Panc1 (cell line): ENCODE data around the gene IYD. TPM values are rescaled to one million over a fixed set of nuclear protein-coding genes. Genes with fewer than 3 reads are reported as not detected.

Source experiments
- ATAC-seq: fragments of 200-7000 bp; cut with Tn5 transposase; 2 replicates; pipeline ENCODE4 v1.9.1; 2020; ENCODE audit warnings: mild to moderate bottlenecking, moderate library complexity
- BruUV-seq: library from RNA; stranded (reverse); fragments of 400-500 nt; replicated peaks from 2 replicates; lab custom pipeline; 2021; lab: Mats Ljungman, UMichigan
- CTCF ChIA-PET: fragments of 300-600 bp; sonication (Branson Sonifier 250); formaldehyde crosslinking; loops from one replicate; lab custom pipeline; 2022; ENCODE audit warnings: antibody characterized with exemption; lab: Charles Lee
- POLR2A ChIA-PET: fragments of 300-600 bp; sonication (Branson Sonifier 250); formaldehyde crosslinking; loops from one replicate; lab custom pipeline; 2022; ENCODE audit warnings: antibody characterized with exemption; lab: Charles Lee
- DNase-seq: peaks from one replicate; pipeline ENCODE4 v3.0.0-alpha.2; 2010; ENCODE audit warnings: low read depth, low spot score
- H3K27ac ChIP-seq: 2 replicates; pipeline ENCODE4 v1.5.1; 2011; ENCODE audit warnings: mild to moderate bottlenecking, low read length, inconsistent platforms
- H3K27me3 ChIP-seq: fragments of 200-500 bp; sonication (Bioruptor generic); 2 replicates; pipeline ENCODE4 v1.6.0; 2014; ENCODE audit warnings: low read length, inconsistent platforms; ENCODE audit not compliant: control insufficient read depth, insufficient read depth
- H3K36me3 ChIP-seq: fragments of 200-500 bp; sonication (Bioruptor generic); 2 replicates; pipeline ENCODE4 v1.5.1; 2014; ENCODE audit warnings: inconsistent platforms, mild to moderate bottlenecking, low read length, moderate library complexity; ENCODE audit not compliant: control insufficient read depth, insufficient read depth
- H3K4me1 ChIP-seq: 2 replicates; pipeline ENCODE4 v1.5.1; 2011; ENCODE audit warnings: inconsistent platforms, mild to moderate bottlenecking, low read length, moderate library complexity; ENCODE audit not compliant: control insufficient read depth, insufficient read depth
- H3K4me3 ChIP-seq, 2 experiments: 2 replicates each; pipeline ENCODE4 v1.5.1; 2011 to 2012; ENCODE audit warnings: low read depth in 2 of 2, low read length in 2 of 2, mild to moderate bottlenecking in 2 of 2, inconsistent platforms in 1 of 2, moderate library complexity in 1 of 2
- H3K9me3 ChIP-seq: fragments of 200-500 bp; sonication (Bioruptor generic); 2 replicates; pipeline ENCODE4 v1.5.1; 2014; ENCODE audit warnings: low read depth, mild to moderate bottlenecking, inconsistent platforms, low read length, moderate library complexity; ENCODE audit not compliant: control insufficient read depth, insufficient read depth
- POLR2AphosphoS5 ChIP-seq: IDR thresholded peaks from 2 replicates; pipeline ENCODE4 v1.6.1; 2012; ENCODE audit warnings: mild to moderate bottlenecking, low read depth, low read length, moderate library complexity
- REST ChIP-seq, 2 experiments: IDR thresholded peaks; 2 replicates each; pipeline ENCODE4 v1.6.1; 2011 to 2012; ENCODE audit warnings: low read depth in 2 of 2, control low read depth in 1 of 2, low read length in 1 of 2, mild to moderate bottlenecking in 1 of 2, moderate library complexity in 1 of 2; ENCODE audit not compliant: insufficient read depth in 1 of 2
- SIN3A ChIP-seq: IDR thresholded peaks from 2 replicates; pipeline ENCODE4 v1.6.1; 2012; ENCODE audit warnings: low read depth, mild to moderate bottlenecking, low read length, moderate library complexity, borderline replicate concordance; ENCODE audit not compliant: insufficient read depth
- TCF7L2 ChIP-seq: IDR thresholded peaks from 2 replicates; pipeline ENCODE4 v1.6.1; 2011; ENCODE audit warnings: mild to moderate bottlenecking, low read depth, low read length, inconsistent platforms
- in situ Hi-C: cut with HindIII; loops from 2 replicates; pipeline ENCODE4 v1.10.0; 2016; ENCODE audit warnings: low sequenced_read_pairs, low pct_unique_long_range_greater_than_20kb
- intact Hi-C: fragments of 100-400 bp; cut with micrococcal nuclease; formaldehyde crosslinking; loops from one replicate; pipeline ENCODE4 v1.10.0; 2022; ENCODE audit not compliant: unreplicated experiment
- total RNA-seq: library from RNA; stranded (reverse); gene quantifications from one replicate; pipeline ENCODE4 v1.2.1, GENCODE V29; 2021; ENCODE audit not compliant: unreplicated experiment
- TF ChIP-seq, protein P1 (sequence below): fragments of 450-650 bp; IDR thresholded peaks from 2 replicates; pipeline ENCODE4 v1.5.1; 2017; ENCODE audit warnings: mild to moderate bottlenecking

IYD gene
- total RNA-seq, 1 experiment from 2014 or later = 0.03 TPM

- Histone ChIP-seq H3K9me3 (no peaks in the 10 kb centered on the region), H3K27me3 (0 out of 2 replicates have a peak, but pooled peaks cover 3% of the 10 kb centered on the region), H3K4me1 (no peaks in the 10 kb centered on the region), H3K36me3 (no peaks in the 10 kb centered on the region), H3K4me3 (no peak overlapping the region), H3K27ac (no peak overlapping the region)
- in situ Hi-C loops (no loop called here), intact Hi-C loops (no loop called here)
- no peak for ATAC-seq
- TF ChIP-seq TCF7L2 (no peak), POLR2AphosphoS5 (no peak), REST (IDR thresholded peaks at IDR 0.05; ENCODE audit: insufficient read depth in 1 of 2, low read depth in 2 of 2, low read length in 1 of 2) (no peak)
- ChIA-PET POLR2A (no interaction called here), CTCF (no interaction called here)
- DNase-seq = no peak
- BruUV-seq = no TSS peak
Measured at GRCh38 chr6:150361876-150362275, 6.9 kb upstream of the IYD start.

- CTCF ChIA-PET = no interaction called here
Measured at GRCh38 chr6:150363733-150364132, 5.1 kb upstream of the IYD start.

More at GRCh38 chr6:150363733-150364132, 5.1 kb upstream of the IYD start:
- BruUV-seq = no TSS peak
- H3K4me3 ChIP-seq = no peak overlapping the region
- no peaks in the 10 kb centered on the region for H3K4me1 ChIP-seq
- no peaks in the 10 kb centered on the region for H3K27me3 ChIP-seq
- in situ Hi-C loops (no loop called here), intact Hi-C loops (no loop called here)
- ATAC-seq (no peak), DNase-seq (no peak)
- no peak for TF ChIP-seq SIN3A
- TF ChIP-seq, protein P1, sequence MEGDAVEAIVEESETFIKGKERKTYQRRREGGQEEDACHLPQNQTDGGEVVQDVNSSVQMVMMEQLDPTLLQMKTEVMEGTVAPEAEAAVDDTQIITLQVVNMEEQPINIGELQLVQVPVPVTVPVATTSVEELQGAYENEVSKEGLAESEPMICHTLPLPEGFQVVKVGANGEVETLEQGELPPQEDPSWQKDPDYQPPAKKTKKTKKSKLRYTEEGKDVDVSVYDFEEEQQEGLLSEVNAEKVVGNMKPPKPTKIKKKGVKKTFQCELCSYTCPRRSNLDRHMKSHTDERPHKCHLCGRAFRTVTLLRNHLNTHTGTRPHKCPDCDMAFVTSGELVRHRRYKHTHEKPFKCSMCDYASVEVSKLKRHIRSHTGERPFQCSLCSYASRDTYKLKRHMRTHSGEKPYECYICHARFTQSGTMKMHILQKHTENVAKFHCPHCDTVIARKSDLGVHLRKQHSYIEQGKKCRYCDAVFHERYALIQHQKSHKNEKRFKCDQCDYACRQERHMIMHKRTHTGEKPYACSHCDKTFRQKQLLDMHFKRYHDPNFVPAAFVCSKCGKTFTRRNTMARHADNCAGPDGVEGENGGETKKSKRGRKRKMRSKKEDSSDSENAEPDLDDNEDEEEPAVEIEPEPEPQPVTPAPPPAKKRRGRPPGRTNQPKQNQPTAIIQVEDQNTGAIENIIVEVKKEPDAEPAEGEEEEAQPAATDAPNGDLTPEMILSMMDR = no peak
- no peak for TF ChIP-seq TCF7L2
- TF ChIP-seq POLR2AphosphoS5 = no peak
- TF ChIP-seq REST (IDR thresholded peaks at IDR 0.05; ENCODE audit: insufficient read depth in 1 of 2, low read depth in 2 of 2, low read length in 1 of 2) = no peak
- H3K27ac ChIP-seq = no peak overlapping the region
- no peaks in the 10 kb centered on the region for H3K9me3 ChIP-seq
- no peaks in the 10 kb centered on the region for H3K36me3 ChIP-seq
- POLR2A ChIA-PET = no interaction called here
